H1 (cell line): ENCODE results near the gene RPS6KB2. TPM values are rescaled to one million over a fixed set of nuclear protein-coding genes. Genes with fewer than 3 reads are reported as not detected.
A peak's percentile ranks its signal among the peaks of the same experiment; 100 is the strongest.
"Not testable (repeated sequence)": the region's sequence is repeated elsewhere in the genome, so short reads cannot be mapped to it uniquely, and the experiment has no call there.

Experiments used
- CTCF ChIA-PET: fragments of 300-600 bp; sonication (Branson Sonifier 250); formaldehyde crosslinking; loops from one replicate; lab custom pipeline; 2021; ENCODE audit not compliant: partially characterized antibody; lab: Charles Lee
- POLR2A ChIA-PET: fragments of 300-600 bp; sonication (Branson Sonifier 250); formaldehyde crosslinking; loops from one replicate; lab custom pipeline; 2021; ENCODE audit warnings: inconsistent platforms; ENCODE audit not compliant: partially characterized antibody; lab: Charles Lee
- DNase-seq, 2 experiments: peaks; one replicate each; pipeline versions ENCODE4 v3.0.0 to v3.0.0-alpha.2; 2010 to 2022; ENCODE audit warnings: low spot score in 2 of 2, low read depth in 1 of 2, mixed read lengths in 1 of 2
- FAIRE-seq: peaks from 2 replicates; lab custom pipeline; 2011; peaks lifted over from hg19 to GRCh38; lab: Jason Lieb, UNC
- H2AFZ ChIP-seq: 2 replicates; pipeline ENCODE4 v1.8.1; 2012; ENCODE audit warnings: low read length, inconsistent platforms
- H2AK5ac ChIP-seq: 2 replicates; pipeline ENCODE4 v1.6.1; 2013; ENCODE audit warnings: low read depth, low read length
- H2BK120ac ChIP-seq: replicated peaks from 2 replicates; pipeline ENCODE3; 2013; ENCODE audit warnings: low read depth, low read length, inconsistent platforms
- H2BK12ac ChIP-seq: 2 replicates; pipeline ENCODE4 v1.6.1; 2013; ENCODE audit warnings: low read depth, low read length
- H2BK15ac ChIP-seq: 2 replicates; pipeline ENCODE4 v1.6.1; 2013; ENCODE audit warnings: low read length
- H2BK20ac ChIP-seq: 2 replicates; pipeline ENCODE4 v1.6.1; 2013; ENCODE audit warnings: low read length
- H2BK5ac ChIP-seq: 2 replicates; pipeline ENCODE4 v1.6.1; 2013; ENCODE audit warnings: low read depth, low read length
- H3K14ac ChIP-seq: 2 replicates; pipeline ENCODE4 v1.6.1; 2013; ENCODE audit warnings: inconsistent platforms; ENCODE audit not compliant: insufficient read length
- H3K18ac ChIP-seq: 2 replicates; pipeline ENCODE4 v1.6.1; 2013; ENCODE audit warnings: low read length; ENCODE audit errors: extremely low read depth
- H3K23ac ChIP-seq: 2 replicates; pipeline ENCODE4 v1.6.1; 2013; ENCODE audit warnings: inconsistent platforms; ENCODE audit not compliant: insufficient read length
- H3K23me2 ChIP-seq: 2 replicates; pipeline ENCODE4 v1.6.1; 2013; ENCODE audit warnings: low read depth, low read length
- H3K27ac ChIP-seq: 2 replicates; pipeline ENCODE4 v1.6.1; 2011; ENCODE audit warnings: low read depth, low read length, inconsistent platforms
- H3K27me3 ChIP-seq, 4 experiments: replicated peaks in 1 of 4; 1 replicate in 1 of 4; 2 replicates in 3 of 4; pipeline versions ENCODE4 v1.6.1 to v1.8.1; 2011 to 2013; ENCODE audit warnings: low read length in 3 of 4, mild to moderate bottlenecking in 3 of 4, inconsistent platforms in 2 of 4, mixed read lengths in 2 of 4, moderate library complexity in 1 of 4; ENCODE audit not compliant: control insufficient read depth in 3 of 4, insufficient read depth in 3 of 4; ENCODE audit errors: extremely low read depth in 1 of 4
- H3K36me3 ChIP-seq, 4 experiments: 2 replicates each; pipeline versions ENCODE4 v1.6.1 to v1.8.1; 2011 to 2013; ENCODE audit warnings: mild to moderate bottlenecking in 4 of 4, low read length in 3 of 4, moderate library complexity in 2 of 4, control low read depth in 1 of 4, inconsistent platforms in 1 of 4; ENCODE audit not compliant: insufficient read depth in 4 of 4, control insufficient read depth in 2 of 4
- H3K4ac ChIP-seq: replicated peaks from 2 replicates; pipeline ENCODE3; 2013; ENCODE audit warnings: low read length, low read depth, mixed read lengths, inconsistent platforms; ENCODE audit not compliant: insufficient read length
- H3K4me1 ChIP-seq, 4 experiments: replicated peaks in 1 of 4; 1 replicate in 1 of 4; 2 replicates in 3 of 4; pipeline versions ENCODE4 v1.6.1 to v1.8.1; 2011 to 2013; ENCODE audit warnings: low read length in 3 of 4, inconsistent platforms in 2 of 4, mixed read lengths in 1 of 4; ENCODE audit not compliant: insufficient read depth in 4 of 4, control insufficient read depth in 3 of 4
- H3K4me2 ChIP-seq, 2 experiments: 2 replicates each; pipeline versions ENCODE4 v1.6.1 to v1.8.1; 2011 to 2013; ENCODE audit warnings: low read depth in 2 of 2, low read length in 2 of 2, control low read depth in 1 of 2, inconsistent platforms in 1 of 2, mild to moderate bottlenecking in 1 of 2; ENCODE audit not compliant: insufficient read depth in 1 of 2
- H3K4me3 ChIP-seq, 4 experiments: fragments of 200-600, 300-600 bp in 1 of 4; sonication (generic), shearing (Covaris generic), sonication (Bioruptor Twin) in 1 of 4; 2 replicates each; pipeline versions ENCODE4 v1.5.1 to v1.8.1; 2011 to 2016; ENCODE audit warnings: low read length in 4 of 4, low read depth in 3 of 4, control low read depth in 2 of 4, inconsistent platforms in 2 of 4, mild to moderate bottlenecking in 2 of 4, mixed read lengths in 1 of 4, moderate library complexity in 1 of 4; ENCODE audit not compliant: insufficient read depth in 2 of 4; ENCODE audit errors: extremely low read depth in 1 of 4
- H3K56ac ChIP-seq: replicated peaks from 2 replicates; pipeline ENCODE3; 2013; ENCODE audit warnings: low read depth, mild to moderate bottlenecking, mixed read lengths, low read length, inconsistent platforms; ENCODE audit not compliant: insufficient read length
- H3K79me1 ChIP-seq: 2 replicates; pipeline ENCODE4 v1.6.1; 2013; ENCODE audit warnings: low read depth, low read length, control low read depth
- H3K79me2 ChIP-seq, 2 experiments: 2 replicates each; pipeline versions ENCODE4 v1.6.1 to v1.8.1; 2012 to 2013; ENCODE audit warnings: low read length in 2 of 2, mild to moderate bottlenecking in 2 of 2, inconsistent platforms in 1 of 2; ENCODE audit not compliant: insufficient read depth in 2 of 2, control insufficient read depth in 1 of 2
- H3K9ac ChIP-seq, 4 experiments: replicated peaks in 1 of 4; 1 replicate in 1 of 4; 2 replicates in 3 of 4; pipeline versions ENCODE4 v1.6.1 to v1.8.1; 2011 to 2013; ENCODE audit warnings: low read depth in 3 of 4, low read length in 3 of 4, control low read depth in 2 of 4, mild to moderate bottlenecking in 2 of 4, moderate library complexity in 2 of 4, inconsistent platforms in 1 of 4; ENCODE audit errors: extremely low read depth in 1 of 4
- H3K9me3 ChIP-seq, 2 experiments: 2 replicates each; pipeline versions ENCODE4 v1.6.1 to v1.8.1; 2012 to 2013; ENCODE audit warnings: mild to moderate bottlenecking in 2 of 2, moderate library complexity in 2 of 2, control low read depth in 1 of 2, inconsistent platforms in 1 of 2, low read depth in 1 of 2, low read length in 1 of 2, mixed read lengths in 1 of 2; ENCODE audit not compliant: insufficient read depth in 2 of 2
- H4K20me1 ChIP-seq, 2 experiments: replicated peaks in 1 of 2; 2 replicates each; pipeline versions ENCODE3 to v1.8.1; 2011 to 2013; ENCODE audit warnings: inconsistent platforms in 2 of 2, low read length in 2 of 2, mild to moderate bottlenecking in 1 of 2; ENCODE audit not compliant: insufficient read depth in 2 of 2, control insufficient read depth in 1 of 2
- H4K5ac ChIP-seq: 2 replicates; pipeline ENCODE4 v1.6.1; 2013; ENCODE audit warnings: low read length, low read depth, mixed read lengths, inconsistent platforms; ENCODE audit not compliant: insufficient read length
- H4K8ac ChIP-seq: 2 replicates; pipeline ENCODE4 v1.8.0; 2013; ENCODE audit warnings: mild to moderate bottlenecking, moderate library complexity, low read length, inconsistent platforms; ENCODE audit not compliant: insufficient read depth; ENCODE audit errors: extremely low read depth
- H4K91ac ChIP-seq: replicated peaks from 2 replicates; pipeline ENCODE3; 2013; ENCODE audit warnings: low read length, mixed read lengths, inconsistent platforms; ENCODE audit not compliant: insufficient read length
- WGBS, 2 experiments: shearing (Covaris generic) in 1 of 2; methylation state at CpG; one replicate each; pipeline versions ENCODE4 v1.1.6 to v1.1.7; 2013 to 2015; ENCODE audit warnings: low lambda C conversion rate in 2 of 2, mixed read lengths in 2 of 2, inconsistent platforms in 1 of 2, low coverage in 1 of 2, missing lambda C conversion rate in 1 of 2; ENCODE audit not compliant: insufficient replicate concordance in 2 of 2, insufficient coverage in 1 of 2, insufficient read length in 1 of 2; ENCODE audit errors: extremely low coverage in 1 of 2, missing lambda C conversion rate in 1 of 2; 5-methylcytosine and 5-hydroxymethylcytosine counted together
- polyA plus RNA-seq, 7 experiments: library from polyadenylated mRNA; depleted of rRNA in 3 of 7; stranded (reverse) in 5 of 7; unstranded in 2 of 7; fragments of >200 nt in 5 of 7; fragments of 200-250 nt in 2 of 7; gene quantifications; 1 replicate in 5 of 7; 2 replicates in 1 of 7; 4 replicates in 1 of 7; pipeline versions ENCODE4 v1.2.1 to v1.2.3, GENCODE V29; 2011 to 2013; ENCODE audit warnings: missing spikeins in 2 of 7, mixed read lengths in 2 of 7
- total RNA-seq: library from RNA; stranded (reverse); fragmentation: NEBNext Ultra II Directional; extraction: Animal tissue kit (Norgen Biotek cat#: 25700); gene quantifications from 2 replicates; pipeline ENCODE4 v1.2.1, GENCODE V29; 2021

Gene RPS6KB2
- total and polyA plus RNA-seq, 2 of the 8 experiments (the other 6 are each of a cell fraction or from before 2014, with no cell fraction given): 41.0 to 47.1 TPM

DNA sequence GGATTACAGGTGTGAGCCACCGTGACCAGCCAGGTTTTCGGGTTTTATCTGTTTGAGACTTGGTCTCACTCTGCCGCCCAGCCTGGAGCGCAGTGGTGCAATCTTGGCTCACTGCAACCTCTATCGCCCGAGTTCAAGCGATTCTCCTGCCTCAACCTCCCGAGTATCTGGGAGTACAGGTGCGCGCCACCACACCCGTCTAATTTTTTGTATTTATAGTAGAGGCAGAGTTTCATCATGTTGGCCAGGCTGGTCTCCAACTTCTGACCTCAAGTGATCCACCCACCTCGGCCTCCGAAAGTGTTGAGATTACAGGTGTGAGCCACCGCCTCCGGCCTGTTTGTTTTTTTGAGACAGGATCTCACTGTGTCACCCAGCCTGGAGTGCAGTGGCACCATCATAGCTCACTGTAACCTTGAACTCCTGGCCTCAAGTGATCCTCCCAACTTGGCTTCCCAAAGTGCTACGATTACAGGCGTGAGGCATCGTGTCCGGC, 882 bp upstream of the RPS6KB2 start:
- not testable (repeated sequence) for H3K4ac ChIP-seq, H2BK12ac ChIP-seq, H4K20me1 ChIP-seq, DNase-seq, H3K27me3 ChIP-seq, H3K9me3 ChIP-seq, H3K14ac ChIP-seq, H4K91ac ChIP-seq, H3K23ac ChIP-seq, H2BK20ac ChIP-seq, H3K79me1 ChIP-seq, H2AK5ac ChIP-seq, H4K8ac ChIP-seq, H2BK120ac ChIP-seq, H4K5ac ChIP-seq, H3K79me2 ChIP-seq, H3K36me3 ChIP-seq, H3K27ac ChIP-seq, H3K56ac ChIP-seq, FAIRE-seq, H3K18ac ChIP-seq
- Histone ChIP-seq H2AFZ (peak overlapping the region; percentile 34; the same call in 1 of the 2 replicates), H3K4me3 (peak overlapping the region; percentile 66 to 98 (median 90)), H3K23me2 (peaks cover 10% of the 10 kb centered on the region), H3K4me2 (peak overlapping the region; percentile 60 to 96), H2BK5ac (peak overlapping the region; percentile 77; the same call in 1 of the 2 replicates), H3K4me1 (peaks cover 0 to 12% (median 4%) of the 10 kb centered on the region in 4 experiments; a peak in 6 of 7 replicates), H2BK15ac (peak overlapping the region; percentile 72; the same call in 1 of the 2 replicates), H3K9ac (peak overlapping the region in 1 of 4 experiments; percentile 26; a peak in 1 of 7 replicates)
- ChIA-PET POLR2A (interaction anchor here (1.1 to 3.9 kb wide), 8 partner anchors 8 to 43 kb away, joined by 3 to 37 read pairs (median 4); partner anchors contain the start of genes GPR152, PTPRCAP and TMEM134), CTCF (interaction anchor here (1.8 kb wide), 1 partner anchor 26 kb away, joined by 5 read pairs; the partner anchor contains the start of gene PPP1CA)
- 93% methylated on average over 19 of the region's 19 CpGs; no CpG with 5 or more reads in 1 of the 2 experiments for WGBS, 2 experiments
